Astrocyte (in vitro differentiated cells and primary cell): ENCODE results near the gene NLRX1. TPM values are rescaled to one million over a fixed set of nuclear protein-coding genes. Genes with fewer than 3 reads are reported as not detected.

Source experiments
- DNase-seq: peaks from one replicate; pipeline ENCODE4 v3.0.0-alpha.2; 2010; ENCODE audit warnings: low read depth
- FAIRE-seq: peaks from 2 replicates; lab custom pipeline; 2011; peaks lifted over from hg19 to GRCh38; lab: Jason Lieb, UNC
- H2AFZ ChIP-seq: 2 replicates; pipeline ENCODE4 v1.6.0; 2012; ENCODE audit warnings: low read depth, low read length, inconsistent platforms
- H3K27ac ChIP-seq: 2 replicates; pipeline ENCODE4 v1.5.1; 2011; ENCODE audit warnings: low read depth, low read length, inconsistent platforms
- H3K27me3 ChIP-seq: 2 replicates; pipeline ENCODE4 v1.6.0; 2011; ENCODE audit warnings: low read length, inconsistent platforms; ENCODE audit not compliant: insufficient read depth
- H3K36me3 ChIP-seq: 2 replicates; pipeline ENCODE4 v1.5.1; 2011; ENCODE audit warnings: low read length, inconsistent platforms; ENCODE audit not compliant: insufficient read depth
- H3K4me1 ChIP-seq: 2 replicates; pipeline ENCODE4 v1.5.1; 2011; ENCODE audit warnings: low read length, inconsistent platforms; ENCODE audit not compliant: insufficient read depth
- H3K4me2 ChIP-seq: 2 replicates; pipeline ENCODE4 v1.6.0; 2012; ENCODE audit warnings: low read length, inconsistent platforms
- H3K4me3 ChIP-seq: 2 replicates; pipeline ENCODE4 v1.5.1; 2011; ENCODE audit warnings: low read depth, mild to moderate bottlenecking, low read length, inconsistent platforms; ENCODE audit not compliant: insufficient read depth
- H3K79me2 ChIP-seq: 2 replicates; pipeline ENCODE4 v1.6.0; 2012; ENCODE audit warnings: mild to moderate bottlenecking, low read length, inconsistent platforms; ENCODE audit not compliant: insufficient read depth
- H3K9ac ChIP-seq: 2 replicates; pipeline ENCODE4 v1.6.0; 2012; ENCODE audit warnings: mild to moderate bottlenecking, low read length, inconsistent platforms
- H3K9me3 ChIP-seq: 2 replicates; pipeline ENCODE4 v1.5.1; 2012; ENCODE audit warnings: low read depth, mild to moderate bottlenecking, low read length, inconsistent platforms; ENCODE audit not compliant: insufficient read depth
- H4K20me1 ChIP-seq: 2 replicates; pipeline ENCODE4 v1.6.0; 2012; ENCODE audit warnings: low read length, inconsistent platforms; ENCODE audit not compliant: insufficient read depth
- H3K27ac Mint-ChIP-seq: one replicate; pipeline ENCODE4 v1.8.0; 2021; ENCODE audit warnings: mild to moderate bottlenecking, mixed read lengths; ENCODE audit not compliant: unreplicated experiment
- H3K27me3 Mint-ChIP-seq: one replicate; pipeline ENCODE4 v1.8.0; 2021; ENCODE audit warnings: low read depth, mixed read lengths; ENCODE audit not compliant: unreplicated experiment
- H3K36me3 Mint-ChIP-seq: one replicate; pipeline ENCODE4 v1.8.0; 2021; ENCODE audit warnings: low read depth, mixed read lengths; ENCODE audit not compliant: unreplicated experiment
- H3K4me1 Mint-ChIP-seq: one replicate; pipeline ENCODE4 v1.8.0; 2021; ENCODE audit warnings: low read depth, mixed read lengths; ENCODE audit not compliant: unreplicated experiment
- H3K4me3 Mint-ChIP-seq: one replicate; pipeline ENCODE4 v1.8.0; 2021; ENCODE audit warnings: mild to moderate bottlenecking, moderate library complexity, mixed read lengths; ENCODE audit not compliant: unreplicated experiment
- H3K9me3 Mint-ChIP-seq: one replicate; pipeline ENCODE4 v1.8.0; 2021; ENCODE audit warnings: mild to moderate bottlenecking, mixed read lengths; ENCODE audit not compliant: unreplicated experiment
- CTCF ChIP-seq: IDR thresholded peaks from 2 replicates; pipeline ENCODE4 v1.5.1; 2011; ENCODE audit warnings: low read depth, mild to moderate bottlenecking, inconsistent platforms, low read length, moderate library complexity; ENCODE audit not compliant: insufficient read depth
- EZH2 ChIP-seq: IDR thresholded peaks from 2 replicates; pipeline ENCODE4 v1.6.1; 2012; ENCODE audit warnings: mild to moderate bottlenecking, low read length, inconsistent platforms; ENCODE audit not compliant: insufficient read depth
- total RNA-seq: library from RNA; stranded (reverse); gene quantifications from 2 replicates; pipeline ENCODE4 v1.2.1, GENCODE V29; 2021

Gene NLRX1
- total RNA-seq, 1 donor from 2014 or later, result 6.3 TPM

DNA sequence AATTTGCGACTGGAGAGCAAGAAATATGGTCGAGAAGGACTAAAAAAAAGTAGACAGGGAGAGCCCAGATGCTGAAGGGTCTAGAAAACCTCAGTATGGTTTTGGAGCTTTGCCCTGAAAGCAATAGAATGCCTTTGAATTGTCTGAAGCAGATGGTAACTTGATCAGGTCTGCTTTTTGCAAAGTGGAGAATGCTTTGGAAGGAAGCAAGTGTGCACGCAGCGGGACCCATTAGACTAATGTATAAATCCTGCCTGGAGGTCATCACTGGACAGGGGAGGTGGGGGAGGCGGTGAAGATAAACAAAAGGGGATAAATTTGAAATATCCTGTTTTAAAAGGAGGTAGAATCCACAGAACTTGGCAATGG lies 47.9 kb upstream of the NLRX1 start:
- Histone ChIP-seq H3K4me1 (peaks cover 16% of the 10 kb centered on the region), H2AFZ (peak overlapping the region; percentile 81), H3K9ac (peak overlapping the region; percentile 74), H3K4me3 (peak overlapping the region; percentile 61), H3K36me3 (peaks cover 7% of the 10 kb centered on the region), H3K9me3 (no peaks in the 10 kb centered on the region), H4K20me1 (peaks cover 7% of the 10 kb centered on the region), H3K27ac (peak overlapping the region; percentile 69), H3K79me2 (peaks cover 28% of the 10 kb centered on the region), H3K27me3 (no peaks in the 10 kb centered on the region), H3K4me2 (peak overlapping the region; percentile 87)
- peaks cover 6% of the 10 kb centered on the region for H3K4me1 Mint-ChIP-seq
- FAIRE-seq (no peak), DNase-seq (peak; percentile 75)
- peak overlapping the region; percentile 73 for H3K27ac Mint-ChIP-seq
- peak overlapping the region; percentile 98 for H3K4me3 Mint-ChIP-seq
- TF ChIP-seq EZH2 (no peak), CTCF (no peak)
- H3K27me3 Mint-ChIP-seq, result no peaks in the 10 kb centered on the region
- no peaks in the 10 kb centered on the region for H3K9me3 Mint-ChIP-seq
- peaks cover 11% of the 10 kb centered on the region for H3K36me3 Mint-ChIP-seq

DNA sequence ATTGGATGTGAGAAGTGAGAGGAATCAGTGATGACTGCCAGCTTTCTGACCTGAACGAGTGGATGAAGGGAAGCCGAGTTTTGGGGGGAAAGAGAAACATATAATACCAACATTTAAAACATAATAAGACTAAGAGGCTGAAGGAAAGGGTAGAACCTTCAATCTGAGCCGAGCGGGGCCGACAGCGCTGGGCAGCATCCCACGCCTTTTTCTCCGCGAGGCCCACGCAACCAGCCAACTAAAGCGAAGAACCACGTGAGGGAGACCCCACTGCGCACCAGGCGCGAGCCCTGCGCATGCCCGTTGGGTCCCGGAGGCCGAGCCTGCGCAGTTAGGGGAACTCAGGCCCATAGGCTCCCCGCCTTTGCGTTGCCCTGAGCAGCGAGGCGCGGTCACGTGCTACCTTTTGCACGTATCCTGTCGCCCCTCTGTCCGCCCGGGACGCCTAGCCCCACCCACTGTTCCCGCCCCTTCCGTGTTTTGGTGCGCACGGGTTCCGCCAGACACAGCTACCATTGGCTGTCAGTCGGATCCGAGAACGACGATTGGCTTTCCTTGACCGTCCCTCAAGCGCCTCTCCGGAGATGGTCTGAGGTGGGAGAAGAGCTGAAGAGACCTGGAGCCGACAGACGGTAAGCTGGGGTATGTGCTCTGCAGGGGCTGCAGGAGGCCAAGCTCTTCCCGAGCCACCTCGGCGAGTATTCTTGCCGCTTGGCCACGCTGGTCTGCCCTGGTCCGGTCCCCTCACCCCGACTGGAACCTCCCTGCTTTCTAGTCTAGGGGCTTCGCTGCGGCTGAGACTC lies 47.3 kb upstream of the NLRX1 start, which contains the start of gene HINFP:
Gene HINFP (plus strand): TSS at position 573 of the 803 bp plus-strand sequence. CDS start 5,365 bp downstream, outside the sequence.
- peak within 1 kb of the TSS; percentile 91 for H2AFZ ChIP-seq
- H3K4me1 ChIP-seq, result peaks cover 16% of the 10 kb centered on the region
- FAIRE-seq (peak; percentile 26), DNase-seq (peak; percentile 97)
- Mint-ChIP-seq H3K9me3 (no peaks in the 10 kb centered on the region), H3K27me3 (no peaks in the 10 kb centered on the region), H3K27ac (peak within 1 kb of the TSS; percentile 92), H3K4me3 (peak within 1 kb of the TSS; percentile 98), H3K4me1 (peaks cover 6% of the 10 kb centered on the region), H3K36me3 (peaks cover 8% of the 10 kb centered on the region)
- peak within 1 kb of the TSS; percentile 93 for H3K4me2 ChIP-seq
- peaks cover 7% of the 10 kb centered on the region for H3K36me3 ChIP-seq
- no peaks in the 10 kb centered on the region for H3K9me3 ChIP-seq
- H3K9ac ChIP-seq, result peak within 1 kb of the TSS; percentile 91
- peak within 1 kb of the TSS; percentile 94 for H3K4me3 ChIP-seq
- peaks cover 31% of the 10 kb centered on the region for H3K79me2 ChIP-seq
- H3K27me3 ChIP-seq, result no peaks in the 10 kb centered on the region
- H4K20me1 ChIP-seq, result peaks cover 7% of the 10 kb centered on the region
- peak within 1 kb of the TSS; percentile 69 for H3K27ac ChIP-seq
- TF ChIP-seq EZH2 (no peak), CTCF (no peak)

DNA sequence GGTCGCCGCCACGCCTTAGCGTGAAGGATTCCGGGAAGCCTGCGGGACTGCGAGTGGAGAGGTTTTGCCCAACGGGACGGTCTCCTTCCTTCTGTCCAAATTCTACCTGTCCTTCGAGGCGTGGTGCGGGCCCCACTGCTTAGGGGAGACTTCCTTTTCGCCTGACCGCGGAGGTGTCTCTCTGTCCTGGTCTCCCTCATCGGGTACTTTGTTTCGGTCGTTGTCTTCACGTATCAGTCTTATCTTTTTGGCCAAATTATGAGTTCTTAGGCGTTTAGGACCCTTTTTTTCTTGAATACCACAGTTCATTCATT lies 46.8 kb upstream of the NLRX1 start:
- Mint-ChIP-seq H3K36me3 (peaks cover 10% of the 10 kb centered on the region), H3K4me3 (peak overlapping the region; percentile 98), H3K27ac (peak overlapping the region; percentile 92), H3K4me1 (peaks cover 6% of the 10 kb centered on the region), H3K27me3 (no peaks in the 10 kb centered on the region), H3K9me3 (no peaks in the 10 kb centered on the region)
- Histone ChIP-seq H3K9ac (peak overlapping the region; percentile 91), H3K36me3 (peaks cover 7% of the 10 kb centered on the region), H2AFZ (peak overlapping the region; percentile 91), H3K4me3 (peak overlapping the region; percentile 94), H3K27ac (peak overlapping the region; percentile 66), H3K4me1 (peaks cover 16% of the 10 kb centered on the region), H3K27me3 (no peaks in the 10 kb centered on the region), H3K9me3 (no peaks in the 10 kb centered on the region), H4K20me1 (peaks cover 11% of the 10 kb centered on the region), H3K79me2 (peaks cover 31% of the 10 kb centered on the region), H3K4me2 (peak overlapping the region; percentile 93)
- no peak for TF ChIP-seq EZH2
- DNase-seq (no peak), FAIRE-seq (no peak)
